Upper lobe of left lung (tissue), 6 donors: Measurements from ENCODE around the gene ESYT1. TPM values are rescaled to one million over a fixed set of nuclear protein-coding genes. Genes with fewer than 3 reads are reported as not detected.
A peak's percentile ranks its signal among the peaks of the same experiment; 100 is the strongest.

Experiments
- ATAC-seq, 2 donors: fragments of 200-7000 bp; cut with Tn5 transposase; one replicate each; pipeline ENCODE4 v1.9.1; 2022; ENCODE audit warnings: mild to moderate bottlenecking in 2 of 2, moderate library complexity in 2 of 2; ENCODE audit not compliant: low FRiP score in 2 of 2
- DNase-seq, 2 donors: peaks; one replicate each; pipeline ENCODE4 v3.0.0-alpha.2; 2019 to 2020
- H3K27ac ChIP-seq, 4 donors: fragments of 200-600 bp; sonication (generic); one replicate each; pipeline ENCODE4 v1.5.1; 2016 to 2019
- H3K27me3 ChIP-seq, 4 donors: fragments of 200-600 bp; sonication (generic); one replicate each; pipeline ENCODE4 v1.5.1; 2017 to 2019
- H3K36me3 ChIP-seq, 4 donors: fragments of 200-600 bp; sonication (generic); one replicate each; pipeline ENCODE4 v1.5.1; 2016 to 2019
- H3K4me1 ChIP-seq, 4 donors: fragments of 200-600 bp; sonication (generic); one replicate each; pipeline ENCODE4 v1.5.1; 2018 to 2019
- H3K4me3 ChIP-seq, 4 donors: fragments of 200-600 bp; sonication (generic); one replicate each; pipeline ENCODE4 v1.5.1; 2017 to 2019; ENCODE audit warnings: mild to moderate bottlenecking in 2 of 4, moderate library complexity in 1 of 4
- H3K9me3 ChIP-seq, 4 donors: fragments of 200-600 bp; sonication (generic); one replicate each; pipeline ENCODE4 v1.5.1; 2018 to 2019
- EP300 ChIP-seq, 4 donors: sonication (generic); formaldehyde crosslinking; IDR thresholded peaks; one replicate each; pipeline ENCODE4 v1.5.1; 2017; ENCODE audit warnings: antibody characterized with exemption in 4 of 4, control low read depth in 2 of 4
- POLR2A ChIP-seq, 4 donors: fragments of 450-650 bp; IDR thresholded peaks; one replicate each; pipeline ENCODE4 v1.5.1; 2016 to 2017; ENCODE audit warnings: antibody characterized with exemption in 4 of 4, mild to moderate bottlenecking in 2 of 4
- POLR2AphosphoS5 ChIP-seq, 2 donors: sonication (generic); formaldehyde crosslinking; IDR thresholded peaks; one replicate each; pipeline ENCODE4 v1.5.1; 2017; ENCODE audit warnings: antibody characterized with exemption in 2 of 2
- WGBS, 2 donors: methylation state at CpG; one replicate each; pipeline ENCODE4 v1.1.5; 2017 to 2018; 5-methylcytosine and 5-hydroxymethylcytosine counted together
- total RNA-seq, 6 donors: library from RNA; depleted of rRNA in 4 of 6; stranded (reverse); fragments of >200 nt in 4 of 6; gene quantifications; one replicate each; pipeline versions ENCODE4 v1.1.0 to v1.2.1, GENCODE V29; 2016 to 2021
- TF ChIP-seq, protein P1 (sequence below), 6 experiments: fragments of 450-650 bp in 4 of 6; fragments of 200-600 bp in 2 of 6; sonication (generic) in 2 of 6; IDR thresholded peaks; one replicate each; pipeline ENCODE4 v1.5.1; 2016 to 2019; ENCODE audit warnings: antibody characterized with exemption in 6 of 6
- donor health status: DM: no; HTN: no; CAD: no; lungs with moderate emphysema.
- donor health status: DM: no; HTN: yes; CAD: no; lungs with severe emphysema.

ESYT1 gene
- total RNA-seq, 6 donors from 2014 or later, result 73.9 to 132 (median 112) TPM

DNA sequence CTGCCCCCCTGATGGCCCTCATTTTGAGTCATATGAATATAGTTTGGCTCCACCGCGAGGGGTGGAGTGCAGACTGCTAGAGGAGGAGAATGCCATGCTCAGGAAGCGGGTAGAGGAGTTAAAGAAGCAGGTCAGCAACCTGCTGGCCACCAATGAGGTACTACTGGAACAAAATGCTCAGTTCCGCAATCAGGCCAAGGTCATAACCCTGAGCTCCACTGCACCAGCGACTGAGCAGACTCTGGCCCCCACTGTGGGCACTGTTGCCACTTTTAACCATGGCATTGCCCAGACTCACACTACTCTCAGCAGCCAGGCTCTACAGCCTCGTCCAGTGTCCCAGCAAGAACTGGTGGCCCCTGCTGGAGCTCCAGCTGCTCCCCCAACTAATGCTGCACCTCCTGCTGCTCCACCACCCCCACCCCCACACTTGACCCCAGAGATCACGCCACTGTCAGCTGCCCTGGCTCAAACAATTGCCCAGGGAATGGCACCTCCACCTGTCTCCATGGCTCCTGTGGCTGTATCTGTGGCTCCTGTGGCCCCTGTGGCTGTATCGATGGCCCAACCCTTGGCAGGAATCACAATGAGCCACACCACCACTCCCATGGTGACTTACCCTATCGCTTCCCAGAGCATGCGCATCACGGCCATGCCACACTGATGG lies 6.7 kb upstream of the ESYT1 start:
- H3K9me3 ChIP-seq, result no peaks in the 10 kb centered on the region
- H3K27me3 ChIP-seq, result no peaks in the 10 kb centered on the region
- H3K36me3 ChIP-seq, result peaks cover 9 to 27% (median 14%) of the 10 kb centered on the region in 4 donors
- no peak for ATAC-seq
- peaks cover 31 to 48% (median 36%) of the 10 kb centered on the region in 4 donors for H3K4me1 ChIP-seq
- H3K4me3 ChIP-seq, result no peak overlapping the region
- no peak for TF ChIP-seq POLR2A (IDR thresholded peaks at IDR 0.05)
- WGBS, 2 donors, result 91 to 96% methylated on average over 7 to 11 of the region's 11 CpGs
- DNase-seq, result no peak
- H3K27ac ChIP-seq, result no peak overlapping the region

DNA sequence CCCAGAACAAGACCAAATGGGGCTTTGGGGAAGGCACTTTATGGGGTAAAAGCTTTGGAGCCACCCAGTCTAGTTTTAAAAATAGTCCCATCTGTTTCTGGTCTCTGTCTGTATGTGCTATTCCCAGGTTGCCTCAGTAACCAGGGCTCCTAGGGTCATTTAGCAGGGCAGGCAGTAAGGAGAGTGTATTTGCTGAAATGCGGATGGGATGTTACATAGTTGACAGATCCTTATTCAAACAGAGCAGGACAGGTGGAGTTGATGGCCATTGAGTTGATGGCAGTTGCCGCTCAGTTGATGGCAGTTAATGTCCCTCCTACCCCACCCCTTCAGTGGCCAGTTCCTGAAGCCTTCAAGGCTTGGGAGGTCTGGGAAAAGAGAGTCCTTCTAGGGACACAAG lies 5.4 kb upstream of the ESYT1 start:
- TF ChIP-seq, protein P1, sequence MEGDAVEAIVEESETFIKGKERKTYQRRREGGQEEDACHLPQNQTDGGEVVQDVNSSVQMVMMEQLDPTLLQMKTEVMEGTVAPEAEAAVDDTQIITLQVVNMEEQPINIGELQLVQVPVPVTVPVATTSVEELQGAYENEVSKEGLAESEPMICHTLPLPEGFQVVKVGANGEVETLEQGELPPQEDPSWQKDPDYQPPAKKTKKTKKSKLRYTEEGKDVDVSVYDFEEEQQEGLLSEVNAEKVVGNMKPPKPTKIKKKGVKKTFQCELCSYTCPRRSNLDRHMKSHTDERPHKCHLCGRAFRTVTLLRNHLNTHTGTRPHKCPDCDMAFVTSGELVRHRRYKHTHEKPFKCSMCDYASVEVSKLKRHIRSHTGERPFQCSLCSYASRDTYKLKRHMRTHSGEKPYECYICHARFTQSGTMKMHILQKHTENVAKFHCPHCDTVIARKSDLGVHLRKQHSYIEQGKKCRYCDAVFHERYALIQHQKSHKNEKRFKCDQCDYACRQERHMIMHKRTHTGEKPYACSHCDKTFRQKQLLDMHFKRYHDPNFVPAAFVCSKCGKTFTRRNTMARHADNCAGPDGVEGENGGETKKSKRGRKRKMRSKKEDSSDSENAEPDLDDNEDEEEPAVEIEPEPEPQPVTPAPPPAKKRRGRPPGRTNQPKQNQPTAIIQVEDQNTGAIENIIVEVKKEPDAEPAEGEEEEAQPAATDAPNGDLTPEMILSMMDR (IDR thresholded peaks at IDR 0.05), result no peak
- TF ChIP-seq POLR2AphosphoS5 (IDR thresholded peaks at IDR 0.05) (no peak), EP300 (IDR thresholded peaks at IDR 0.05) (no peak), POLR2A (IDR thresholded peaks at IDR 0.05) (no peak)
- H3K27ac ChIP-seq, result no peak overlapping the region
- no peaks in the 10 kb centered on the region for H3K9me3 ChIP-seq
- no peak for DNase-seq
- H3K4me3 ChIP-seq, result no peak overlapping the region
- H3K27me3 ChIP-seq, result no peaks in the 10 kb centered on the region
- WGBS, 2 donors, result 89 to 100% methylated on average over 2 of the region's 2 CpGs
- peaks cover 43 to 58% (median 48%) of the 10 kb centered on the region in 4 donors for H3K4me1 ChIP-seq
- H3K36me3 ChIP-seq, result peaks cover 9 to 27% (median 14%) of the 10 kb centered on the region in 4 donors
- ATAC-seq, result no peak

GRCh38 chr12:56124133-56124532 lies 3.9 kb upstream of the ESYT1 start:
- H3K27me3 ChIP-seq, result no peaks in the 10 kb centered on the region
- peaks cover 34 to 50% (median 44%) of the 10 kb centered on the region in 4 donors for H3K4me1 ChIP-seq
- H3K36me3 ChIP-seq, result peaks cover 9 to 24% (median 14%) of the 10 kb centered on the region in 4 donors
- H3K9me3 ChIP-seq, result no peaks in the 10 kb centered on the region
- no peak for TF ChIP-seq POLR2AphosphoS5 (IDR thresholded peaks at IDR 0.05)
- TF ChIP-seq, protein P1 (IDR thresholded peaks at IDR 0.05), result no peak
- TF ChIP-seq EP300 (IDR thresholded peaks at IDR 0.05), result no peak
- no peak for TF ChIP-seq POLR2A (IDR thresholded peaks at IDR 0.05)
- DNase-seq, result no peak
- no peak overlapping the region for H3K4me3 ChIP-seq
- 69 to 76% methylated on average over 4 of the region's 4 CpGs for WGBS, 2 donors
- no peak for ATAC-seq
- peak overlapping the region in 2 of 4 donors; percentile 24 to 67 for H3K27ac ChIP-seq

DNA sequence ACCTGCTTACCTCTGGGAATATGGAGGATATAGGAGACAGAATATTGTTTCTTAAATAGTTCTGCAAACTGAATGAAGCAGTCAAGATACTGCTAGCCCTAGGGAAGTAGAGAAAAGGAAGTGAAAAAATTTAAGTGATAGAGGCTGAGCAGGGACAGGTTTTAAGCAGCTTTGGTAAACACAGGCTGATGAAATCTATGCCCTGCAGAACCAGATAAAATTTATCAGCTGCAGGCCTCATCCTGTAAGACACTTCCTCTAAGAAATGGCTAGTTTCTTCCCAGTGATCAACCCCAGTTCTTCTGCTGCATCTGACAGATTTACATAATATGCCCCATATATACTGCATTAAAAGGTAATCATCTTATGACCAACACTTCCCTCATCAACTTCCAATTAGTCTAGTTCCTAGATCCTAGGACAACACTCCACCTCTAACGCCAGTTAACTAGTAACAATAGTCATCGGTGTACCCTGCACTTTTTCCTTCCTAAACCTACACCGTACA lies 1.3 kb upstream of the ESYT1 start:
- 35 to 41% methylated on average over 3 of the region's 3 CpGs for WGBS, 2 donors
- ATAC-seq, result no peak
- Histone ChIP-seq H3K27me3 (no peaks in the 10 kb centered on the region), H3K9me3 (no peaks in the 10 kb centered on the region), H3K4me1 (peaks cover 34 to 50% (median 41%) of the 10 kb centered on the region in 4 donors), H3K4me3 (peak overlapping the region in 1 of 4 donors; percentile 94), H3K27ac (peak overlapping the region; percentile 64 to 85 (median 72)), H3K36me3 (peaks cover 4 to 15% (median 14%) of the 10 kb centered on the region in 4 donors)
- no peak for DNase-seq
- TF ChIP-seq POLR2A (IDR thresholded peaks at IDR 0.05) (no peak), EP300 (IDR thresholded peaks at IDR 0.05) (no peak), POLR2AphosphoS5 (IDR thresholded peaks at IDR 0.05) (no peak)
- TF ChIP-seq, protein P1 (IDR thresholded peaks at IDR 0.05), result no peak

DNA sequence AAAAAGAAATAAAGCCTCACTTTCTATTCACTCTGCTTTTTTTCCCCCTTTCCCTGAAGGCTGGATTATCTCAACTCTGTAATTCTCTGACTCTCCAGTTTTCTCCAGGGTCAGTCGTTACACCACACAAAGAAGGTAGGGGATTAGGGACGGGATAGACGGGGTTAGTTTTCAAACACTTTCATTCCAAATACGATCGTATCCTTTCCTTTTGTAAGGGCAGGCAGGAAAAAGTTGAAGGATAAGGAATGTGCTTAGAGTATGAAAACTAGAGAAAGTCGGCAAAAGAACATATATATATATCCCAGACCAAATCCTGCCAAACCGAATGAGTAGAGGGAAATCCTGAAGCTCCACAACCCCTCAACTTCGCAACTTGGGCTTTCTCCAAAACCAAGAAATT lies 581 bp upstream of the ESYT1 start:
- Histone ChIP-seq H3K4me3 (peak overlapping the region in 3 of 4 donors; percentile 63 to 94 (median 70)), H3K27me3 (no peaks in the 10 kb centered on the region), H3K27ac (peak overlapping the region; percentile 61 to 85 (median 72)), H3K4me1 (peaks cover 34 to 50% (median 41%) of the 10 kb centered on the region in 4 donors), H3K36me3 (peaks cover 6 to 22% (median 18%) of the 10 kb centered on the region in 4 donors), H3K9me3 (no peaks in the 10 kb centered on the region)
- no peak for ATAC-seq
- TF ChIP-seq EP300 (IDR thresholded peaks at IDR 0.05) (no peak), POLR2A (IDR thresholded peaks at IDR 0.05) (no peak), POLR2AphosphoS5 (IDR thresholded peaks at IDR 0.05) (no peak)
- TF ChIP-seq, protein P1 (IDR thresholded peaks at IDR 0.05), result no peak
- 0 to 1% methylated on average over 8 of the region's 8 CpGs for WGBS, 2 donors
- DNase-seq, result no peak
